ENCODE results near the gene SUPT6H.

The SUPT6H gene

GRCh38 chr17:28702026-28702751 is 40.2 kb downstream of the SUPT6H start:
- DNase-seq (ENCODE audit: low spot score), result no peak

- no peak for DNase-seq (ENCODE audit: low spot score)
Observed at GRCh38 chr17:28702752-28703150, 40.7 kb downstream of the SUPT6H start.

- no peak for DNase-seq (ENCODE audit: low spot score)
Observed at GRCh38 chr17:28703552-28704218, 41.7 kb downstream of the SUPT6H start.

- DNase-seq (ENCODE audit: low spot score), result no peak
Observed at GRCh38 chr17:28704219-28704858, 42.3 kb downstream of the SUPT6H start.

GRCh38 chr17:28705074-28705659 is 43.2 kb downstream of the SUPT6H start:
- no peak for DNase-seq (ENCODE audit: low spot score)

- no peak for DNase-seq (ENCODE audit: low spot score)
Observed at GRCh38 chr17:28705728-28706334, 43.8 kb downstream of the SUPT6H start.

GRCh38 chr17:28706471-28707338 is 44.7 kb downstream of the SUPT6H start:
- no peak for DNase-seq (ENCODE audit: low spot score)

GRCh38 chr17:28707339-28707720 is 45.3 kb downstream of the SUPT6H start:
- DNase-seq (ENCODE audit: low spot score), result no peak

- peak; percentile 95 for DNase-seq (ENCODE audit: low spot score)
Observed at GRCh38 chr17:28710861-28711722, 49.1 kb downstream of the SUPT6H start.

- no peak for DNase-seq (ENCODE audit: low spot score)
Observed at GRCh38 chr17:28711723-28712031, 49.7 kb downstream of the SUPT6H start, which contains the start of gene PROCA1. Gene PROCA1 (minus strand): TSS chr17:28711888. CDS start chr17:28711660, 228 bp downstream.

GRCh38 chr17:28712032-28712704 is 50.2 kb downstream of the SUPT6H start:
- DNase-seq (ENCODE audit: low spot score), result no peak

GRCh38 chr17:28712705-28713415 is 50.9 kb downstream of the SUPT6H start:
- no peak for DNase-seq (ENCODE audit: low spot score)

GRCh38 chr17:28714281-28714680 is 52.3 kb downstream of the SUPT6H start:
- no peak for DNase-seq (ENCODE audit: low spot score)

- DNase-seq (ENCODE audit: low spot score), result no peak
Observed at GRCh38 chr17:28715217-28715616, 53.2 kb downstream of the SUPT6H start.

- peak; percentile 49 for DNase-seq (ENCODE audit: low spot score)
Observed at GRCh38 chr17:28716740-28717577, 55.0 kb downstream of the SUPT6H start.

- peak; percentile 76 for DNase-seq (ENCODE audit: low spot score)
Observed at GRCh38 chr17:28717578-28718332, 55.8 kb downstream of the SUPT6H start, which contains the start of gene RAB34. Gene RAB34 (minus strand): TSS chr17:28717868. CDS start chr17:28717266, 602 bp downstream.

GRCh38 chr17:28718333-28719020 is 56.5 kb downstream of the SUPT6H start:
- DNase-seq (ENCODE audit: low spot score), result no peak
